Measurements from ENCODE around the gene CNOT1. TPM values are rescaled to one million over a fixed set of nuclear protein-coding genes. Genes with fewer than 3 reads are reported as not detected.
"Not testable (repeated sequence)": the region's sequence is repeated elsewhere in the genome, so short reads cannot be mapped to it uniquely, and the experiment has no call there.

Gene CNOT1
- total and polyA plus RNA-seq, 2 of the 4 experiments (the other 2 are of a cell fraction) = 85.5 to 357 TPM

DNA sequence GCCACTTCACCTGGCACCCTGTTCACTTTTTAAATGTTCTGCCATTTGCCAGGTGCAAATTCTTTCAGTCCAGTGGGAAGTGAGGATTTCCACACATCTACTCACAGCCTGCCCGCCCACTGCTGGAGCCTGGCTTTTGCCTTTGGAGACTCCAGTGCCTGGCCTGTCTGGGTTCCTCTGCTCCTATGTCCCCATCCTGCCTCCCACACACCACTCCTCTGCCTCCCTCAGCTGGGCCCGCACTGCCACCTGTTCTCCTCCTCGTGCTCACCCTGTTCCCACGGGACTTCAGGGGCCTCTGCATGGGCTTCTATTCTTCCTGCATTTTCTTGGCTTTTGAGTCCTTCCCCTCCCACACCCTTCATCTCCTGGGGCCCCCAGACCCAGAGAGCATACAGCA lies 137.6 kb downstream of the CNOT1 start:
- TF ChIP-seq FOS (IDR thresholded peaks at IDR 0.05; ENCODE audit: low read depth, low read length) = no peak
- no peak for TF ChIP-seq BHLHE40 (IDR thresholded peaks at IDR 0.05; ENCODE audit: low read depth, low read length)
- TF ChIP-seq RCOR1 (IDR thresholded peaks at IDR 0.05; ENCODE audit: insufficient replicate concordance, low read length) = no peak
- TF ChIP-seq MXI1 (IDR thresholded peaks at IDR 0.05; ENCODE audit: borderline replicate concordance, low read depth, low read length) = no peak
- no peak for TF ChIP-seq NFE2L2 (IDR thresholded peaks at IDR 0.05; ENCODE audit: low read depth, low read length)
- TF ChIP-seq MAZ (IDR thresholded peaks at IDR 0.05; ENCODE audit: borderline replicate concordance, low read depth, low read length) = no peak
- no peak for TF ChIP-seq MAFK (IDR thresholded peaks at IDR 0.05; ENCODE audit: low read depth, low read length)
- TF ChIP-seq, protein P1, sequence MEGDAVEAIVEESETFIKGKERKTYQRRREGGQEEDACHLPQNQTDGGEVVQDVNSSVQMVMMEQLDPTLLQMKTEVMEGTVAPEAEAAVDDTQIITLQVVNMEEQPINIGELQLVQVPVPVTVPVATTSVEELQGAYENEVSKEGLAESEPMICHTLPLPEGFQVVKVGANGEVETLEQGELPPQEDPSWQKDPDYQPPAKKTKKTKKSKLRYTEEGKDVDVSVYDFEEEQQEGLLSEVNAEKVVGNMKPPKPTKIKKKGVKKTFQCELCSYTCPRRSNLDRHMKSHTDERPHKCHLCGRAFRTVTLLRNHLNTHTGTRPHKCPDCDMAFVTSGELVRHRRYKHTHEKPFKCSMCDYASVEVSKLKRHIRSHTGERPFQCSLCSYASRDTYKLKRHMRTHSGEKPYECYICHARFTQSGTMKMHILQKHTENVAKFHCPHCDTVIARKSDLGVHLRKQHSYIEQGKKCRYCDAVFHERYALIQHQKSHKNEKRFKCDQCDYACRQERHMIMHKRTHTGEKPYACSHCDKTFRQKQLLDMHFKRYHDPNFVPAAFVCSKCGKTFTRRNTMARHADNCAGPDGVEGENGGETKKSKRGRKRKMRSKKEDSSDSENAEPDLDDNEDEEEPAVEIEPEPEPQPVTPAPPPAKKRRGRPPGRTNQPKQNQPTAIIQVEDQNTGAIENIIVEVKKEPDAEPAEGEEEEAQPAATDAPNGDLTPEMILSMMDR (conservative IDR thresholded peaks at IDR 0.05; ENCODE audit: low read depth, low read length) = no peak
- Histone ChIP-seq H3K4me3 (ENCODE audit: insufficient read depth, low read depth, low read length) (no peak overlapping the region), H2BK5ac (ENCODE audit: low read depth, low read length, poor library complexity, severe bottlenecking) (no peak overlapping the region), H3K56ac (ENCODE audit: extremely low read depth, insufficient read depth, low read length) (no peak overlapping the region), H3K9ac (ENCODE audit: low read depth, low read length) (no peak overlapping the region), H2BK15ac (ENCODE audit: low read depth, low read length) (no peak overlapping the region), H3K4ac (ENCODE audit: low read depth, low read length) (no peak overlapping the region), H4K8ac (ENCODE audit: low read depth in 2 of 2, low read length in 2 of 2) (no peak overlapping the region), H4K5ac (ENCODE audit: low read depth, low read length) (no peak overlapping the region), H2AFZ (replicated peaks; ENCODE audit: low read length, poor library complexity) (no peak overlapping the region), H2BK20ac (ENCODE audit: low read depth, low read length) (no peak overlapping the region), H3K23ac (ENCODE audit: low read depth, low read length) (no peak overlapping the region), H4K20me1 (ENCODE audit: insufficient read depth, low read length) (no peaks in the 10 kb centered on the region), H2BK120ac (ENCODE audit: low read depth, low read length) (no peak overlapping the region), H3K27ac (ENCODE audit: insufficient read depth, low read length) (no peak overlapping the region), H3K27me3 (ENCODE audit: control insufficient read depth, insufficient read depth, low read length) (peaks cover 10% of the 10 kb centered on the region), H3K79me1 (ENCODE audit: low read depth in 1 of 2, low read length in 2 of 2) (no peaks in the 10 kb centered on the region), H2AK9ac (replicated peaks; ENCODE audit: low read depth, low read length, poor library complexity) (no peak overlapping the region), H3K14ac (replicated peaks; ENCODE audit: low read depth, low read length) (no peak overlapping the region), H4K91ac (ENCODE audit: insufficient read depth, low read depth, low read length) (no peak overlapping the region), H3K18ac (ENCODE audit: low read depth, low read length) (no peak overlapping the region), H3K4me2 (ENCODE audit: low read depth, low read length) (no peak overlapping the region), H3K9me3 (ENCODE audit: control insufficient read depth, insufficient read depth, low read length) (no peaks in the 10 kb centered on the region), H3K36me3 (ENCODE audit: control insufficient read depth, insufficient read depth, low read length) (no peaks in the 10 kb centered on the region), H2AK5ac (ENCODE audit: low read depth, low read length) (no peak overlapping the region), H3K4me1 (ENCODE audit: control insufficient read depth, insufficient read depth, low read length) (peaks cover 7% of the 10 kb centered on the region; the same call in 1 of the 2 replicates), H3K9me1 (ENCODE audit: insufficient read depth, low read length) (no peaks in the 10 kb centered on the region; the same call in 1 of the 2 replicates)
- ATAC-seq (ENCODE audit: low read depth) = no peak
- BruUV-seq (replicated peaks) = no TSS peak
- intact Hi-C loops (cut with micrococcal nuclease) = no loop called here
- DNase-seq = no peak
- ChIA-PET POLR2A (ENCODE audit: unreplicated experiment) (no interaction called here), CTCF (interaction anchor here (1.2 kb wide), 1 partner anchor 155 kb away, joined by 5 read pairs; no protein-coding TSS in a partner anchor)
- WGBS, 2 experiments (ENCODE audit: extremely low coverage in 2 of 2, insufficient read length in 1 of 2) = 83% methylated on average over 1 of the region's 4 CpGs; no CpG with 5 or more reads in 1 of the 2 experiments
- in situ Hi-C loops (cut with MboI; ENCODE audit: low sequenced_read_pairs) = loop anchor here (5.0 kb wide), 1 partner anchor 160 kb away; no protein-coding TSS in a partner anchor
- dilution Hi-C loops (cut with HindIII; ENCODE audit: low sequenced_read_pairs, unreplicated experiment) = no loop called here

- H3K27me3 ChIP-seq (ENCODE audit: control insufficient read depth, insufficient read depth, low read length); H3K9me1 ChIP-seq (ENCODE audit: insufficient read depth, low read length); H2AFZ ChIP-seq (replicated peaks; ENCODE audit: low read length, poor library complexity); H2BK120ac ChIP-seq (ENCODE audit: low read depth, low read length); ATAC-seq (ENCODE audit: low read depth); H2BK15ac ChIP-seq (ENCODE audit: low read depth, low read length); H4K91ac ChIP-seq (ENCODE audit: insufficient read depth, low read depth, low read length); H3K4me3 ChIP-seq (ENCODE audit: insufficient read depth, low read depth, low read length); H3K18ac ChIP-seq (ENCODE audit: low read depth, low read length); H2BK5ac ChIP-seq (ENCODE audit: low read depth, low read length, poor library complexity, severe bottlenecking); CTCF ChIA-PET; H3K4me2 ChIP-seq (ENCODE audit: low read depth, low read length); intact Hi-C loops (cut with micrococcal nuclease); H4K8ac ChIP-seq (ENCODE audit: low read depth in 2 of 2, low read length in 2 of 2); H2AK5ac ChIP-seq (ENCODE audit: low read depth, low read length); H4K5ac ChIP-seq (ENCODE audit: low read depth, low read length); H2AK9ac ChIP-seq (replicated peaks; ENCODE audit: low read depth, low read length, poor library complexity); H3K4me1 ChIP-seq (ENCODE audit: control insufficient read depth, insufficient read depth, low read length); H3K36me3 ChIP-seq (ENCODE audit: control insufficient read depth, insufficient read depth, low read length); POLR2A ChIA-PET (ENCODE audit: unreplicated experiment); H2BK20ac ChIP-seq (ENCODE audit: low read depth, low read length); H3K56ac ChIP-seq (ENCODE audit: extremely low read depth, insufficient read depth, low read length); H3K9me3 ChIP-seq (ENCODE audit: control insufficient read depth, insufficient read depth, low read length); H3K9ac ChIP-seq (ENCODE audit: low read depth, low read length); H3K79me1 ChIP-seq (ENCODE audit: low read depth in 1 of 2, low read length in 2 of 2); H3K27ac ChIP-seq (ENCODE audit: insufficient read depth, low read length); BruUV-seq (replicated peaks); H3K23ac ChIP-seq (ENCODE audit: low read depth, low read length); H3K14ac ChIP-seq (replicated peaks; ENCODE audit: low read depth, low read length); DNase-seq; dilution Hi-C loops (cut with HindIII; ENCODE audit: low sequenced_read_pairs, unreplicated experiment); H3K4ac ChIP-seq (ENCODE audit: low read depth, low read length); H4K20me1 ChIP-seq (ENCODE audit: insufficient read depth, low read length): not testable (repeated sequence)
- in situ Hi-C loops (cut with MboI; ENCODE audit: low sequenced_read_pairs) = loop anchor here (5.0 kb wide), 1 partner anchor 158 kb away; no protein-coding TSS in a partner anchor
- WGBS, 2 experiments (ENCODE audit: extremely low coverage in 2 of 2, insufficient read length in 1 of 2) = 20% methylated on average over 1 of the region's 8 CpGs; no CpG with 5 or more reads in 1 of the 2 experiments
These were observed 139.1 kb downstream of the CNOT1 start for GRCh38 chr16:58490539-58490938.

Data from IMR-90 (cell line).